ENCODE data around the gene PACRG.

The PACRG gene

DNA sequence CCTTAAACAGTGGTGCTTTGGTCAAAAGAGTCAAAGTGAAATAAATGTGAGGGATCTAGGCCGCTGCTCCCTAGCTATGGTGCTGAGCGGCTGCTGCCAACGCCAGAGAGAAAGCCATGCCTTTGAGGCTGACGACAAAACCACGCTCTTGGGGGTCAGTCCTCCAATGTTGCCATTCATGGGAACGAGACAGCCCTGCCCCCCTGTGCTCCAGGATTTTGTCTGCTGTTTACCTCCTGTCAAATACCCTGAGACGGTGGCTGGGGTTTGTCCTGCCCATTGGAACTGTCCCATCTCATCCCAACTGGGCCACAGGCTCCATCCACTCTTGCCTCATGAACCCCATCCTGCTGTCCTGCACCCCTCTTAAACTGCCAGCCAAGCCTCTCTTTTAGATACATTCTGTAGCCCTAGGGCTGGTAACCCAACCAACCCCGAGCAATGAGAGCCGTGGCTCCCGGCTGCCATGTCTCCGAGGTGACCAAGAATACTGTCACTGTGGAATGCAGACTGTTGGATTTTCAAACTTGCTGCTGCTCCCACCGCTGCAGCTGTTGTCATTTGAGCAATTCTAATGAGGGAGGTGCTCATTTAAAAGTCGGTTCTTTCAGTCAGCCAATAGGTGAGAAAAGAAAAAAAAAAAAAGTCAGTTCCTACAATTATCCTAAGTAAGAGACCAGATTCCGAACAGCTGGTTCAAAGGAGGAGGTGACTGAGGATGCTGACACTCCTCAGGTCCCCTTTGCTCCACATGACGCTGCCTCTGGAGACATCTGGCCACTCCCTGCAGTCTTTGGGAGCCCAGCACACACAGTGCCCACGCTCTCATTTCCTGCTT is 613.7 kb downstream of the PACRG start:
- TF ChIP-seq GATA2 (IDR thresholded peaks at IDR 0.05; ENCODE audit: low read depth, low read length) (no peak), GATA3 (IDR thresholded peaks at IDR 0.05; ENCODE audit: low read depth, low read length) (no peak)

- TF ChIP-seq GATA3 (IDR thresholded peaks at IDR 0.05; ENCODE audit: low read depth, low read length) = no peak
- no peak for TF ChIP-seq GATA2 (IDR thresholded peaks at IDR 0.05; ENCODE audit: low read depth, low read length)
These were observed 615.1 kb downstream of the PACRG start for GRCh38 chr6:163342571-163343539.

GRCh38 chr6:163343609-163344008 is 615.8 kb downstream of the PACRG start:
- TF ChIP-seq GATA3 (IDR thresholded peaks at IDR 0.05; ENCODE audit: low read depth, low read length) (no peak), GATA2 (IDR thresholded peaks at IDR 0.05; ENCODE audit: low read depth, low read length) (no peak)

DNA sequence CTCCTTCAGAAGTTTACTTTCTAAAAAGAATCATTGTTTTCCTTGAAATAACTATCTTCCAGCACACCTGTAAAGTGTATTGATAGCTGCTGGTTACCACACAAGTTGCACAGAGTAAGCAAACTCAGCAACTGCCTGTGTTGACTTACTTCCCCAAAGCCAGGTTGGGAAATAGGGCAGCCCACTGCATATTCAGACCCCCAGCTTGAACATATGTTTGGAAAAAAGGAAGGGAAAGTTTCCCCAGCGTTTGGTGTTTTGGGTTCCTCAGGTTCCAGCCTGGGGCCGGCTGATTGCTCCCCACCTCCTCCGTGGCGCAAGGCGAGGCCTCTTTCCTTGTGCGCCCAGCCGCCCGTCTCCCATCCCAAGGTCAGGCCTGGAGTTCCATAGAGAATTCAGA is 616.6 kb downstream of the PACRG start:
- TF ChIP-seq GATA3 (IDR thresholded peaks at IDR 0.05; ENCODE audit: low read depth, low read length) (no peak), GATA2 (IDR thresholded peaks at IDR 0.05; ENCODE audit: low read depth, low read length) (no peak)

DNA sequence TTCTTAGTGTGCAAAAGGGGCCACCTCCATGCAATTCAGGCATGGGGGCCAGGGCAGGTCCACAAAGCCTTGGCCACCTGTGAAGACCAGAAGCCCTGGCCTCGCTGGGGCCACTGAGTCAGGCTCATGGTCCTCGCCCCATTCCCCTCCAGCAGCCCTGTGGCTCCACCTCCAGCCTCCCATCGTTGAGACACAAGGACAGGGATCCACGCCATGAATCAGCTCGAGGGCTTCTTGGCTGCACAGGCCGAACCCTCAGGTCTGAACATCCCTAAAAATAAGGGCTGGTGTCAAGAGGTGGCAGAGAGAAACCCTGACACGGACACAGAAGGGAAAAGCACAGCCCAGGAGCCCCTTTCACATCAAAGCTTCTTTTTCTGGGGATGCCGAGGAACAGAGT is 618.2 kb downstream of the PACRG start:
- TF ChIP-seq GATA2 (IDR thresholded peaks at IDR 0.05; ENCODE audit: low read depth, low read length) = no peak
- no peak for TF ChIP-seq GATA3 (IDR thresholded peaks at IDR 0.05; ENCODE audit: low read depth, low read length)

GRCh38 chr6:163346497-163346961 is 618.8 kb downstream of the PACRG start:
- TF ChIP-seq GATA2 (IDR thresholded peaks at IDR 0.05; ENCODE audit: low read depth, low read length) = no peak
- no peak for TF ChIP-seq GATA3 (IDR thresholded peaks at IDR 0.05; ENCODE audit: low read depth, low read length)

DNA sequence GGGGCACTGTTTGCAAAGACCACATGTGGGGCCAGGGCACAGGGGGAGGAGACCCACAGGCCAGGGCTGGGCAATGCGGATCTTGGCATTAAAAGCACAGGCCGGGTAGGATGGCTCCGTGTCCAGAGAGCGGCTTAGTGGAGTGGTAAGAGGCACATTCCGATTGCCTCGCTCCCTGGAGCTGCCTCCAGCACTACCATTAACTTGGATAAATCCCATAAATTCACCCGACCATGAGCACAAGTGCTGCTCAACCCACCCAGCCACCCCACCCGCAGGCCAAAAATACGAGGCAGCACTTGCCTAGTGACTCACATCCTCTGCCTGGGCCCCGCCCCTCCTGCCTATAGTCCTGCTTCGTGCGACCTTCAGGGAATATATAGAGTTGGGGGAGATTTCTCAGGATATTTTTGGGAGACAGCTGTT is 619.3 kb downstream of the PACRG start:
- TF ChIP-seq GATA3 (IDR thresholded peaks at IDR 0.05; ENCODE audit: low read depth, low read length) = no peak
- no peak for TF ChIP-seq GATA2 (IDR thresholded peaks at IDR 0.05; ENCODE audit: low read depth, low read length)

DNA sequence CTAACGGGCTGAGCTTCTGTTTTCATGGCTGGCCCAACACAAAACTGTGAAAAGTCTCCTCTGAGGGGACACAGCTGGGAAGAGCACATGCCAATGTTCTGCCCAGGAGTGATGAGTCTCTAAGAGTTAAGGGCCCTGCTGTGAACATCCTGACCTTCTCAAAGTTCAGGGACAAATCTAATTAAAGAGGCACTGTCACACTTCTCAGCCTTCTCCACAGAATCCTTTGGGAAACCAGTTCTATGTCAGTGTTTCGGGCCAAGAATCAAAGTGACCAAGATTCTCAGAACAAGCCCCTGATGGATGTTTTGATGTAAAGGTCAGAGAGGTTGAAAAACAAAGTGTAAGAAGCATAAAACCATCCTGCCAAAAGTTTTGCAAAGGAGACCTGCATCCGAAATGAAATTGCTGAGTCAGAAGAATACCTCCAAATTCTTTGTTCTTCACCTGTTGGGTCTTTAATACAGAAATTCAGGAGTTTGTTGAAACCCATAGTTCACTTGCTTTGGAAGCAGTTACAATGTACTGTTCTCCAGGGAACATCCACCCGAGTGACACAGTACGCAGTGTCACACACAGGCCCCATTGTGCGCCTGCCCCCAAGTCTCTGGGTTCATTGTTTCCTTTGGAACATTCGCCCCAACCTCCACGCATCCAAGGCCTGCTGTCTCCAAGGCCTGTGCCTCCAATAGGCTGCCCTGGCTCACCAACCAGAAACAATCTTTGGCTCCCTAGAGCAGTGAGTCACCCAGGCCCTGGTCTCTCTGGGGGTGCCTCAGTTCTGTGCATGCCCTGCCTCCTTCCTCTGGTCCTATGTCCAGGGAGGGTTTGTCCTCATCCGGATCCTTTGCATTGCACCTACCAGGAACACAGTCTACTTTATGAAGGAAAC is 621.3 kb downstream of the PACRG start:
- TF ChIP-seq GATA3 (IDR thresholded peaks at IDR 0.05; ENCODE audit: low read depth, low read length) = no peak
- TF ChIP-seq GATA2 (IDR thresholded peaks at IDR 0.05; ENCODE audit: low read depth, low read length) = no peak

DNA sequence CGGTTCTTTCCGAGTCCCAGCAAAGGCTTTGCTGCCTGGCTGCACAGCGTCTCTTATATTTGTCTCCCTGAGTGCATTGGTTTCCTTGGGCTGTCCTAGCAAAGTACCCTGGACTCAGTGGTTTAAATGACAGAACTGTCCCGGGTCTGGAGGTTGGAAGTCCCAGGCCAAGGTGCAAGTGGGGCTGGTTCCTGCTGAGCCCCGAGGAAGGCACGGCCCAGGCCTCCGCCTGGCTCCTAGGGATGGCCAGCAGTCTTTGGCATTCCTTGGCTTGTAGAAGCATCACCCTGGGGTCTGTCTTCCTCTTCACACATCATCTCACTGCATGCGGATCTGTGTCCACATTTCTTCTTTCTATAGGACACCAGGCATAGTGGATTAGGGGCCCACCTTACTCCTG is 621.9 kb downstream of the PACRG start:
- TF ChIP-seq GATA2 (IDR thresholded peaks at IDR 0.05; ENCODE audit: low read depth, low read length) = no peak
- no peak for TF ChIP-seq GATA3 (IDR thresholded peaks at IDR 0.05; ENCODE audit: low read depth, low read length)

DNA sequence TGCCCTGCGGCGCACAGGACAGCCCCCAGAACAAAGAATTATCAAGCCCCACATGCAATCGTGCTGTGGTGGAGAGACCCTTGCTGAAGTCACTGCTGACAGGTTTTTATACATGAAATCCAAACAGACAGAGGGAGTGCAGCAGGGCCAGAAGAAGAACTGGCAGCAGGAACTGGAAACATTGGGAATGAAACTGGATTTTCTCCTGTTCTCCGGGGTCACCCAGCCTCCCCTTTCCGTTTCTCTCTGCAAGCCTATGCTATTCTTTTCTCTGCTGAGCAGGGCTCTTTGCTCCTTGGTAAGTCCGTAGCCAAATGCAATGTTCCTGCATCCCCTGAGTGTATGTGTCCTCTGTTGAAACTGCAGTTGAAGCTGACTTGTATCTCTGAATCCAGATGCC is 623.2 kb downstream of the PACRG start:
- TF ChIP-seq GATA3 (IDR thresholded peaks at IDR 0.05; ENCODE audit: low read depth, low read length) (no peak), GATA2 (IDR thresholded peaks at IDR 0.05; ENCODE audit: low read depth, low read length) (no peak)

- TF ChIP-seq GATA3 (IDR thresholded peaks at IDR 0.05; ENCODE audit: low read depth, low read length) = no peak
- no peak for TF ChIP-seq GATA2 (IDR thresholded peaks at IDR 0.05; ENCODE audit: low read depth, low read length)
These were observed 624.4 kb downstream of the PACRG start for GRCh38 chr6:163352011-163352685.

GRCh38 chr6:163352966-163353365 is 625.2 kb downstream of the PACRG start:
- TF ChIP-seq GATA2 (IDR thresholded peaks at IDR 0.05; ENCODE audit: low read depth, low read length) = no peak
- TF ChIP-seq GATA3 (IDR thresholded peaks at IDR 0.05; ENCODE audit: low read depth, low read length) = no peak

DNA sequence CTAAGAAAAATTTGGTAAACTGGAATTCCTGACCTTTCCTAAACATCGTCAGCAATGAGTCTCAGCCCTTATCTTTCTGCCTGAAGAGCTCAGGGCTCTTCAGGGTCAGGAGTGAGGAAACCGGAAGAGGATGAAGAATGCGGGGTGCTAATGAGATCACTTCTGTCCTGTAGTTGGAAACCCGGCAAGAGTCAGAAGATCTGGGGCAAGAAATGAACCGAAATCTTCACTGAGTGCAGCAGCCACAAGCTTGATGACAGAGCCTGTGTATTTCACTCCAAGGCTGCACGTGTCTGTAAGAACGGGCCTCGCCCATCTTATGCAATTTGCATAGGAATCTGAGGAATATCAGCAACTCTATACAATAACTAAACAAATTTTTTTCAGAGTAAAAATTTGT is 626.3 kb downstream of the PACRG start:
- TF ChIP-seq GATA2 (IDR thresholded peaks at IDR 0.05; ENCODE audit: low read depth, low read length) = no peak
- no peak for TF ChIP-seq GATA3 (IDR thresholded peaks at IDR 0.05; ENCODE audit: low read depth, low read length)
